HG02973 (cell line): ENCODE results near the gene IQCM.

ENCODE experiments used
- ATAC-seq: cut with Tn5 transposase; IDR thresholded peaks from one replicate; pipeline ENCODE4 v1.9.1; 2021; ENCODE audit warnings: moderate library complexity; ENCODE audit not compliant: unreplicated experiment

IQCM gene

GRCh38 chr4:149711593-149712365 lies 103.9 kb downstream of the IQCM start:
- ATAC-seq = no peak

- ATAC-seq = no peak
Observed at GRCh38 chr4:149709640-149710039, 106.0 kb downstream of the IQCM start.

GRCh38 chr4:149708513-149709130 lies 107.0 kb downstream of the IQCM start:
- ATAC-seq = no peak

- ATAC-seq = no peak
Observed at GRCh38 chr4:149707862-149708261, 107.8 kb downstream of the IQCM start.

GRCh38 chr4:149706942-149707341 lies 108.7 kb downstream of the IQCM start:
- ATAC-seq = no peak

GRCh38 chr4:149702414-149703293 lies 113.0 kb downstream of the IQCM start:
- ATAC-seq = no peak

- ATAC-seq = no peak
Observed at GRCh38 chr4:149701435-149702156, 114.0 kb downstream of the IQCM start.

GRCh38 chr4:149700272-149700671 lies 115.4 kb downstream of the IQCM start:
- ATAC-seq = no peak

- no peak for ATAC-seq
Observed at GRCh38 chr4:149699642-149700041, 116.0 kb downstream of the IQCM start.

GRCh38 chr4:149690726-149691125 lies 124.9 kb downstream of the IQCM start:
- ATAC-seq = no peak

GRCh38 chr4:149684516-149684915 lies 131.1 kb downstream of the IQCM start:
- no peak for ATAC-seq

GRCh38 chr4:149676076-149676475 lies 139.6 kb downstream of the IQCM start:
- peak; percentile 80 for ATAC-seq

- no peak for ATAC-seq
Observed at GRCh38 chr4:149645790-149646189, 169.9 kb downstream of the IQCM start.

GRCh38 chr4:149638073-149638472 lies 177.6 kb downstream of the IQCM start:
- ATAC-seq = no peak

GRCh38 chr4:149634368-149634767 lies 181.3 kb downstream of the IQCM start:
- ATAC-seq = no peak

- ATAC-seq = no peak
Observed at GRCh38 chr4:149631629-149632028, 184.0 kb downstream of the IQCM start.

GRCh38 chr4:149630064-149630463 lies 185.6 kb downstream of the IQCM start:
- ATAC-seq = no peak

GRCh38 chr4:149605601-149606378 lies 209.9 kb downstream of the IQCM start:
- no peak for ATAC-seq

- no peak for ATAC-seq
Observed at GRCh38 chr4:149604827-149605226, 210.8 kb downstream of the IQCM start.

GRCh38 chr4:149595500-149595899 lies 220.1 kb downstream of the IQCM start:
- no peak for ATAC-seq
